K562 (cell line): ENCODE data around the gene HBQ1. TPM values are rescaled to one million over a fixed set of nuclear protein-coding genes. Genes with fewer than 3 reads are reported as not detected.
A peak's percentile ranks its signal among the peaks of the same experiment; 100 is the strongest.
"Not testable (repeated sequence)": the region's sequence is repeated elsewhere in the genome, so short reads cannot be mapped to it uniquely, and the experiment has no call there.

Experiments used
- polyA plus RNA-seq, 8 experiments: library from polyadenylated mRNA; depleted of rRNA in 4 of 8; stranded (reverse) in 5 of 8; unstranded in 3 of 8; fragments of >200 nt; fragmentation: Nextera tagmentation in 2 of 8; fragmentation: Illumina TruSeq in 1 of 8; extraction: Ambion mirVana in 2 of 8; extraction: Trizol in 1 of 8; gene quantifications; 2 replicates each; pipeline versions ENCODE4 v1.2.1 to v1.2.3, GENCODE V29; 2011 to 2014; ENCODE audit warnings: inconsistent platforms in 1 of 8, missing spikeins in 1 of 8
- total RNA-seq, 7 experiments: library from RNA; depleted of rRNA in 6 of 7; stranded (reverse); fragments of >200 nt in 6 of 7; fragmentation: Illumina TruSeq in 2 of 7; extraction: Trizol in 2 of 7; gene quantifications; 2 replicates each; pipeline versions ENCODE4 v1.2.1 to v1.2.3, GENCODE V29; 2011 to 2021; ENCODE audit warnings: low replicate concordance in 1 of 7
- TF ChIP-seq, protein P1 (sequence below), 2 experiments: fragments of 450-650 bp; IDR thresholded peaks; 2 replicates each; pipeline ENCODE4 v1.6.1; 2018; ENCODE audit warnings: mild to moderate bottlenecking in 2 of 2, low read depth in 1 of 2; ENCODE audit not compliant: partially characterized antibody in 2 of 2
- TF ChIP-seq, protein P2 (sequence below), 2 experiments: fragments of 450-650 bp in 1 of 2; sonication (generic) in 1 of 2; formaldehyde crosslinking in 1 of 2; IDR thresholded peaks; 2 replicates each; pipeline versions ENCODE4 v1.7.1 to v1.9.0; 2016 to 2022; ENCODE audit warnings: inconsistent platforms in 1 of 2, mild to moderate bottlenecking in 1 of 2, missing genetic modification reagents in 1 of 2
- TF ChIP-seq, protein P3 (sequence below): fragments of 450-650 bp; IDR thresholded peaks from 2 replicates; pipeline ENCODE4 v1.6.1; 2016; ENCODE audit warnings: borderline replicate concordance
- TF ChIP-seq, protein P4 (sequence below): sonication (generic); formaldehyde crosslinking; IDR thresholded peaks from 2 replicates; pipeline ENCODE4 v1.8.0; 2022; ENCODE audit warnings: mild to moderate bottlenecking, missing genetic modification reagents

Gene HBQ1
- total and polyA plus RNA-seq, 9 of the 15 experiments (the other 6 are each of a cell fraction or from before 2014, with no cell fraction given), result 2.3 to 190 (median 19.8) TPM

DNA sequence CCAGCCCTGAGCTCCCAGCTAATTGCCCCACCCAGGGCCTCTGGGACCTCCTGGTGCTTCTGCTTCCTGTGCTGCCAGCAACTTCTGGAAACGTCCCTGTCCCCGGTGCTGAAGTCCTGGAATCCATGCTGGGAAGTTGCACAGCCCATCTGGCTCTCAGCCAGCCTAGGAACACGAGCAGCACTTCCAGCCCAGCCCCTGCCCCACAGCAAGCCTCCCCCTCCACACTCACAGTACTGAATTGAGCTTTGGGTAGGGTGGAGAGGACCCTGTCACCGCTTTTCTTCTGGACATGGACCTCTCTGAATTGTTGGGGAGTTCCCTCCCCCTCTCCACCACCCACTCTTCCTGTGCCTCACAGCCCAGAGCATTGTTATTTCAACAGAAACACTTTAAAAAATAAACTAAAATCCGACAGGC is 10.2 kb upstream of the HBQ1 start (continued):
- TF ChIP-seq, protein P1, sequence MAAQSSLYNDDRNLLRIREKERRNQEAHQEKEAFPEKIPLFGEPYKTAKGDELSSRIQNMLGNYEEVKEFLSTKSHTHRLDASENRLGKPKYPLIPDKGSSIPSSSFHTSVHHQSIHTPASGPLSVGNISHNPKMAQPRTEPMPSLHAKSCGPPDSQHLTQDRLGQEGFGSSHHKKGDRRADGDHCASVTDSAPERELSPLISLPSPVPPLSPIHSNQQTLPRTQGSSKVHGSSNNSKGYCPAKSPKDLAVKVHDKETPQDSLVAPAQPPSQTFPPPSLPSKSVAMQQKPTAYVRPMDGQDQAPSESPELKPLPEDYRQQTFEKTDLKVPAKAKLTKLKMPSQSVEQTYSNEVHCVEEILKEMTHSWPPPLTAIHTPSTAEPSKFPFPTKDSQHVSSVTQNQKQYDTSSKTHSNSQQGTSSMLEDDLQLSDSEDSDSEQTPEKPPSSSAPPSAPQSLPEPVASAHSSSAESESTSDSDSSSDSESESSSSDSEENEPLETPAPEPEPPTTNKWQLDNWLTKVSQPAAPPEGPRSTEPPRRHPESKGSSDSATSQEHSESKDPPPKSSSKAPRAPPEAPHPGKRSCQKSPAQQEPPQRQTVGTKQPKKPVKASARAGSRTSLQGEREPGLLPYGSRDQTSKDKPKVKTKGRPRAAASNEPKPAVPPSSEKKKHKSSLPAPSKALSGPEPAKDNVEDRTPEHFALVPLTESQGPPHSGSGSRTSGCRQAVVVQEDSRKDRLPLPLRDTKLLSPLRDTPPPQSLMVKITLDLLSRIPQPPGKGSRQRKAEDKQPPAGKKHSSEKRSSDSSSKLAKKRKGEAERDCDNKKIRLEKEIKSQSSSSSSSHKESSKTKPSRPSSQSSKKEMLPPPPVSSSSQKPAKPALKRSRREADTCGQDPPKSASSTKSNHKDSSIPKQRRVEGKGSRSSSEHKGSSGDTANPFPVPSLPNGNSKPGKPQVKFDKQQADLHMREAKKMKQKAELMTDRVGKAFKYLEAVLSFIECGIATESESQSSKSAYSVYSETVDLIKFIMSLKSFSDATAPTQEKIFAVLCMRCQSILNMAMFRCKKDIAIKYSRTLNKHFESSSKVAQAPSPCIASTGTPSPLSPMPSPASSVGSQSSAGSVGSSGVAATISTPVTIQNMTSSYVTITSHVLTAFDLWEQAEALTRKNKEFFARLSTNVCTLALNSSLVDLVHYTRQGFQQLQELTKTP (IDR thresholded peaks at IDR 0.05; ENCODE audit: low read depth in 1 of 2, partially characterized antibody in 2 of 2), result peak in 1 of 2 experiments; percentile 79
- TF ChIP-seq, protein P2, sequence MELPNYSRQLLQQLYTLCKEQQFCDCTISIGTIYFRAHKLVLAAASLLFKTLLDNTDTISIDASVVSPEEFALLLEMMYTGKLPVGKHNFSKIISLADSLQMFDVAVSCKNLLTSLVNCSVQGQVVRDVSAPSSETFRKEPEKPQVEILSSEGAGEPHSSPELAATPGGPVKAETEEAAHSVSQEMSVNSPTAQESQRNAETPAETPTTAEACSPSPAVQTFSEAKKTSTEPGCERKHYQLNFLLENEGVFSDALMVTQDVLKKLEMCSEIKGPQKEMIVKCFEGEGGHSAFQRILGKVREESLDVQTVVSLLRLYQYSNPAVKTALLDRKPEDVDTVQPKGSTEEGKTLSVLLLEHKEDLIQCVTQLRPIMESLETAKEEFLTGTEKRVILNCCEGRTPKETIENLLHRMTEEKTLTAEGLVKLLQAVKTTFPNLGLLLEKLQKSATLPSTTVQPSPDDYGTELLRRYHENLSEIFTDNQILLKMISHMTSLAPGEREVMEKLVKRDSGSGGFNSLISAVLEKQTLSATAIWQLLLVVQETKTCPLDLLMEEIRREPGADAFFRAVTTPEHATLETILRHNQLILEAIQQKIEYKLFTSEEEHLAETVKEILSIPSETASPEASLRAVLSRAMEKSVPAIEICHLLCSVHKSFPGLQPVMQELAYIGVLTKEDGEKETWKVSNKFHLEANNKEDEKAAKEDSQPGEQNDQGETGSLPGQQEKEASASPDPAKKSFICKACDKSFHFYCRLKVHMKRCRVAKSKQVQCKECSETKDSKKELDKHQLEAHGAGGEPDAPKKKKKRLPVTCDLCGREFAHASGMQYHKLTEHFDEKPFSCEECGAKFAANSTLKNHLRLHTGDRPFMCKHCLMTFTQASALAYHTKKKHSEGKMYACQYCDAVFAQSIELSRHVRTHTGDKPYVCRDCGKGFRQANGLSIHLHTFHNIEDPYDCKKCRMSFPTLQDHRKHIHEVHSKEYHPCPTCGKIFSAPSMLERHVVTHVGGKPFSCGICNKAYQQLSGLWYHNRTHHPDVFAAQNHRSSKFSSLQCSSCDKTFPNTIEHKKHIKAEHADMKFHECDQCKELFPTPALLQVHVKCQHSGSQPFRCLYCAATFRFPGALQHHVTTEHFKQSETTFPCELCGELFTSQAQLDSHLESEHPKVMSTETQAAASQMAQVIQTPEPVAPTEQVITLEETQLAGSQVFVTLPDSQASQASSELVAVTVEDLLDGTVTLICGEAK (IDR thresholded peaks at IDR 0.05), result 0 out of 2 replicates have a peak, but pooled peaks have one; percentile 17
- TF ChIP-seq, protein P2 (CRISPR knock-in tag; IDR thresholded peaks at IDR 0.05), result not testable (repeated sequence)
- TF ChIP-seq, protein P3, sequence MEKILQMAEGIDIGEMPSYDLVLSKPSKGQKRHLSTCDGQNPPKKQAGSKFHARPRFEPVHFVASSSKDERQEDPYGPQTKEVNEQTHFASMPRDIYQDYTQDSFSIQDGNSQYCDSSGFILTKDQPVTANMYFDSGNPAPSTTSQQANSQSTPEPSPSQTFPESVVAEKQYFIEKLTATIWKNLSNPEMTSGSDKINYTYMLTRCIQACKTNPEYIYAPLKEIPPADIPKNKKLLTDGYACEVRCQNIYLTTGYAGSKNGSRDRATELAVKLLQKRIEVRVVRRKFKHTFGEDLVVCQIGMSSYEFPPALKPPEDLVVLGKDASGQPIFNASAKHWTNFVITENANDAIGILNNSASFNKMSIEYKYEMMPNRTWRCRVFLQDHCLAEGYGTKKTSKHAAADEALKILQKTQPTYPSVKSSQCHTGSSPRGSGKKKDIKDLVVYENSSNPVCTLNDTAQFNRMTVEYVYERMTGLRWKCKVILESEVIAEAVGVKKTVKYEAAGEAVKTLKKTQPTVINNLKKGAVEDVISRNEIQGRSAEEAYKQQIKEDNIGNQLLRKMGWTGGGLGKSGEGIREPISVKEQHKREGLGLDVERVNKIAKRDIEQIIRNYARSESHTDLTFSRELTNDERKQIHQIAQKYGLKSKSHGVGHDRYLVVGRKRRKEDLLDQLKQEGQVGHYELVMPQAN, result 0 out of 2 replicates have a peak, but pooled peaks have one; percentile 53
- TF ChIP-seq, protein P4, sequence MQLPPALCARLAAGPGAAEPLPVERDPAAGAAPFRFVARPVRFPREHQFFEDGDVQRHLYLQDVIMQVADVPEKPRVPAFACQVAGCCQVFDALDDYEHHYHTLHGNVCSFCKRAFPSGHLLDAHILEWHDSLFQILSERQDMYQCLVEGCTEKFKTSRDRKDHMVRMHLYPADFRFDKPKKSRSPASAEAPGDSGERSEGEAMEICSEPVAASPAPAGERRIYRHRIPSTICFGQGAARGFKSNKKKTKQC (CRISPR knock-in tag), result 0 out of 2 replicates have a peak, but pooled peaks have one; percentile 62
